CD4-positive, alpha-beta T cell treated with Interleukin-17A for 4 hours (primary cell): Measurements from ENCODE around the gene FREM3.
"Not testable (repeated sequence)": the region's sequence is repeated elsewhere in the genome, so short reads cannot be mapped to it uniquely, and the experiment has no call there.

Experiments
- DNase-seq: peaks from one replicate; pipeline ENCODE4 v3.0.0-alpha.2; 2020; ENCODE audit warnings: mixed read lengths

Gene FREM3

GRCh38 chr4:143559757-143560147 is 140.7 kb downstream of the FREM3 start:
- peak; percentile 15 for DNase-seq

- peak; percentile 76 for DNase-seq
These were observed 141.4 kb downstream of the FREM3 start for GRCh38 chr4:143558823-143559756.

GRCh38 chr4:143558286-143558685 is 142.2 kb downstream of the FREM3 start:
- no peak for DNase-seq

GRCh38 chr4:143555676-143556075 is 144.8 kb downstream of the FREM3 start:
- DNase-seq, result no peak

GRCh38 chr4:143554728-143555597 is 145.5 kb downstream of the FREM3 start:
- DNase-seq, result no peak

- no peak for DNase-seq
These were observed 150.5 kb downstream of the FREM3 start for GRCh38 chr4:143549928-143550327.

- no peak for DNase-seq
These were observed 160.8 kb downstream of the FREM3 start for GRCh38 chr4:143539670-143540023.

- DNase-seq, result no peak
These were observed 161.4 kb downstream of the FREM3 start for GRCh38 chr4:143538979-143539669.

- no peak for DNase-seq
These were observed 168.5 kb downstream of the FREM3 start for GRCh38 chr4:143531788-143532491.

GRCh38 chr4:143531380-143531779 is 169.1 kb downstream of the FREM3 start:
- no peak for DNase-seq

GRCh38 chr4:143528046-143528445 is 172.4 kb downstream of the FREM3 start:
- DNase-seq, result not testable (repeated sequence)
